Stimulated activated CD4-positive, alpha-beta T cell treated with anti-CD3 and anti-CD28 coated beads, Interleukin-4, amount 100 ng/mL, for 1 hour (primary cell): ENCODE measurements around the gene MND1.
"Not testable (repeated sequence)": the region's sequence is repeated elsewhere in the genome, so short reads cannot be mapped to it uniquely, and the experiment has no call there.

Experiments used
- DNase-seq: peaks from one replicate; pipeline ENCODE4 v3.0.0-alpha.2; 2020

MND1 gene

DNA sequence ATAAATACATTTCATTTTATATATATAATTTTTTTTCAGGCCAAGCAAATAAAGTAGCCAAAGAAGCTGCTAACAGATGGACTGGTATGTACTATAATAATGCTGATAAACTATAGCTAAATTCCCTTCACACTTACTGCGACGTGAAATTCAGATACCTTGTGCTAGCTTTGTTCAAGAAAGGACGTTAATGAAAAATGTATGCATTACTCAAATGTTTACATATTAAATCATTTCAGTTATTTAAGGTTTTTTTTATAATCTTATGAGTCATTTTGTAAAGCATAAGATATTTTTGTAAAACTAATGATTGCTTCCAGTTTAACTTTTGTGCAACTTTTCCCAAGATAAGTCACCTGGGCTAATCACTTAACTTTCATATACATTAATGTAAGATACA is 64.4 kb downstream of the MND1 start:
- DNase-seq: no peak

DNA sequence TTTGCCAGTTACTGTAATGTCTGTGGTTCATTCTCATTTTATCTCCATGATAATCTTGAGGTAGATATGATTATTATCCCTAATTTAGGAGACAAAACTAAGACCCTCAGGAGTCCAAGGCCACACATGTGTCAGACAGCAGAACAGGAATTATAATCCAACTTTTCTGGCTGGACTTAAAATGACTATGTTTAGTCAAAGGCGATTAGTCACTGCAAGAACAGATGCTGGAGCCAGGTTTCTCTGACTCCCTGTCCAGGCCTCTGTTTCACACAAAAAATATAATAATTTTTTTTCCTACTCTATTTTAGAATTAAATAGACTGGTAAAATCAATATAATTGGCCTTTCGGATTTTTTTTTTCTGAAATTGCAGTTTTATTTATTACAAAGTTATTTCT is 64.9 kb downstream of the MND1 start:
- DNase-seq: no peak

DNA sequence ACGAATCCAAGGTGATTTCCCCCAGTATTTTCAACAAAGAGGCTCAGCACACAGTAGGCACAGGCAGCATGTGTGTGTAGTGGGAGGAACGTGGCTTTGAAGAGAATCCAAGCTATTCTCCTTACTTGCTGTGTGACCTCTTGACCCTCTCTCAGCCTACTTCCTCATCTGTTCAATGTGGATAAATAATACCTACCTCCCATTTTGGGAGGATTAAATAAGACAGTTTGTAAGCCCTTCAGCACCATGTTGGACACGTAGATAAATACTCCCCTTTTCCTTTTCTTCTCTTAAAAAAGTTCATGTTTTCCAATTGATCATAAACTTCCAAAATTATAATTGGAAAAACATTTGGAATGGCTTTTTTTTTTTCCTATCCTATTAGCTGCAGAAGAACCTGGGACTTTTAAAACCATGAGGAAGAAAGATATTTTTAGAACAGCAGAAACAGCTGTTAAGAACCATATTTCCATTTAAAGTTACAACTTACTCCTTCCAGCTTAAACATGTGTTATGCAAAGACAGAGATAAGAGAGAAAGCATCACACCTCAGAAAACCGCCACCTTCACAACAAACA is 65.5 kb downstream of the MND1 start:
- no peak for DNase-seq

DNA sequence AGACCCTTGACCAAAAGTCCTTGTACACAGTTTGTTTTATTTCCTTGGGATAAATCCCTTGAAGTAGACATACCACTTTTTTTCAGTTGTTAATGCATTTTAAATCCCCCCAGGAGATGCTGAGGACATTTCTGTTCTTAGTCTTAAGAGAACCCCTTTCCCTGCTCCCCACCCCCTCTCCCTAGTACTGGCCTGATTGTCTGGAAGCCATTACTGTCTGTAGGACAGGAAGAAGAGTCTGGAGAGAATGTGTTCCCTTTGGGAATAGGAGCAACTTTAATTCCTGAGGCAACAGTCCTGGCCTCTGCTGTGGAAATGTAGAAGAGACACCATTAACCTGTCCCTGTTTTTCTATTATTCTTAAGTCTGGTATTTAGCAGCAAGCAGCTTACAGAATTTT is 69.4 kb downstream of the MND1 start:
- no peak for DNase-seq

DNA sequence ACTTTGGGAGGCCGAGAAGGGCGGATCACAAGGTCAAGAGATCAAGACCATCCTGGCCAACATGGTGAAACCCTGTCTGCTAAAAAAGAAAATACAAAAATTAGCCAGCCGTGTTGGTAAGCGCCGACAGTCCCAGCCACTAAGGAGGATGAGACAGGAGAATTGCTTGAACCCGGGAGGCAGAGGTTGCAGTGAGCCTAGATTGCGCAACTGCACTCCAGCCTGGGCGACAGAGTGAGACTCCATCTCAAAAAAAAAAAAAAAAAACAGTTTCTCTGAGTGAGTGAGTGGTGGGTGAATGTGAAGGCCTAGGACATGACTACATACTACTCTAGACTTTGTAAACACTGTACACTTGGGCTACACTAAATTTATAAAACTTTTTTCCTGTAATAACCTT is 72.0 kb downstream of the MND1 start:
- not testable (repeated sequence) for DNase-seq

DNA sequence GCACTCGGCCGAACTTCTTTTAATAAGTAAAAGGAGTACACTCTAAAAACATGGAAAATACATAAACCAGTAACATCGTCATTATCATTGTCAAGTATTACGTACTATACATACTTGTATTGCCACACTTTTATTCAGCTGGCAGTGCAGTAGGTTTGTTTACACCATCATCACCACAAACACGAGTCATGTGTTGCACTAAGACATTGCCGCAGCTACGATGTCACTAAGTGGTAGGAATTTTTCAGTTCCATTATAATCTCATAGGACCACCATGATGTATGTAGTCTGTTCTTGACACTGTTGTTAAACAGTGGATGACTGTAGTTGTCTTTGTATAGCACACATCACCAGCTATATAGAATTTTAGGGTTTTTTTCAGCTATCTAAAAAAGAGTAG is 73.6 kb downstream of the MND1 start:
- no peak for DNase-seq

DNA sequence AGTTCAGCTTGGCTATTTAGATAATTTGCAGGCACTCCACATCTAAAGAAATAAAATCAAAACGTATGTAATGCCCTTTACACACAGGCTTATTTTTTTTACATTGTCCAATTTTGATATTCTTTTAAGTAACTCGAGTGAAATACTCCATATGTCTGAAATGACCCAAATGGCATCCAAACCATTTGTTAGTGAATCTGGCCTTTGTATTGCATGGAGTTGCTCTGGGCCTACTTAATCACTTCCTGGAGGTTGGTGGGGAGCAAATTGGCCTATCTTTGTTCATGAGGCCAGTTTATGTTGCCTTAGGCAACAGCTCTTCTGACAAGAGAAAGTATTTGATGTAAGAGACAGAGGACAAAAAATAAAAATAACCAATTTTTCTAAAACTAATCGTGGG is 74.1 kb downstream of the MND1 start:
- no peak for DNase-seq

DNA sequence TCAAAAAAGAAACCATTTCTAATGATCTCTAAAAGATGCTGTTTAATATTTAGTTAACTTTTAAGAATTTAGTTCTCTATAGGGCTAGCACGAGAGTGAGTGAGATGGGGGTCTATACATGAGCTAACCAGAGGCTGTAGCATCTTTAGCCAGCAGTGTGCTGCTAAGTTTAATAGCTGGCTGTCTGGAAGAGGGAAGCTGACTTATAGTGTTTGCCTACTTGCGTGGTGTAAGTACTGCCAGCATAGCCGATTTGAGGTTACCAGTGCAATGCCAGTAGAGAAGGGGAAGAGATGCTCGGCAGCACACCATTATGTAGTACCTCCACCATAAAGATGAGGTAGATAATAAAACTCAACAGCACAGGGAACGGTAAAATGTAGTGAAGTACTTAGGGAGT is 74.5 kb downstream of the MND1 start:
- no peak for DNase-seq

DNA sequence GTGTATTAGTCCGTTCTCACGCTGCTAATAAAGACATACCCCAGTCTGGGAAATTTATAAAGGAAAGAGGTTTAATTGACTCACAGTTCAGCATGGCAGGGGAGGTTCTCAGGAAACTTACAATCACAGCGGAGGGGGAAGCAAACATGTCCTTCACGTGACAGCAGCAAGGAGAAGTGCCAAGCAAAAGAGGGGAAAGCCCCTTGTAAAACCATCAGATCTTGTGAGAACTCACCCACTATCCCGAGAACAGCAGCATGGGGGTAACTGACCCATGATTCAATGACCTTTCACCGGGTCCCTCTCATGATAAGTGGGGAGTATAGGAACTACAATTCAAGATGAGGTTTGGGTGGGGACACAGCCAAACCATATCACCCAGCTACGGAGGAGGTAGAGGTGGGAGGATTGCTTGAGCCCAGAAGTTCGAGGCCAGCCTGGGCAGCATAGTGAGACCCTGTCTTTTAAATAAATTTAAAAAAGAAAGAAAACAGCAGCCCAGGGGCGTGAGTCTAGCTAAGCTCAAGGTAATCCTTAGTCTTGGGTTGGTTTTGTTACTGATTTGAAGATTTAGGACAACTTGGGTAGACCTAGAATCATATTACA is 75.3 kb downstream of the MND1 start:
- DNase-seq: no peak

DNA sequence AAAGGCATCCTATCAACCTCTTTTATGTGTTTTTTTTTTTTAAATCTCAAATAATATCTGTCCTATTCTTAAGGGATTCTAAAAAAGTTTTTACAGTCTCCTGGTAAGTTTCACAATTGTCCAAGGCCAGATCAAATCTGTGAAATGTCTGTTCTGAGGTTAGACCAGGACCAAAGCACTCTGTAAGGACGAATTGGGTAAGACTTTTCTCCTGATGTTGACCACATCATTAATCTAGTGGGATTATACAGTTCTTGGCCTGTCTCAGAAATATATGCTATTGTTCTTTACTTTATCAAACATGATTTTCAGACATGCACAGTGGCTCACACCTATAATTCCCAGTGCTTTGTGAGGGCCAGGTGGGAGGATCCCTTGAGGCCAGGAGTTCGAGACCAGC is 75.9 kb downstream of the MND1 start:
- DNase-seq: no peak

DNA sequence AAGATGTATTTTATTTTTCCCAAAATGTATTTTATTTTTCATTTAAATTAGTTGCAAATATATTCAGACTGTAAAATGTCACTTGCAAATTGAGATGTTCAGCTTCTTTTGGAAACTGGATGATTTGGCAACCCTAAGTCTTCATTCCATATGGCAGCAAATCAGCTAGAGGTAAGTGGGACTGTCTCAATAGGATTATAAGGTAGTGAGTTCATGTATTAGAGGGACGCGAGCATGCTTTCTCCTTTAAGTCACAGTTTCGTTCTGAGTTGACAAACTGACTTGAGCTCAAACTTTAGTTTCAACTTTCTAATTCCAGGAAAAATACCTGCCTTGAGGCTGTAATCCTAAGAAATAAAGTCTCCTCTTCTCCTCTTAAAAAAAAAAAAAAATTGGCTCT is 77.5 kb downstream of the MND1 start:
- DNase-seq: no peak

DNA sequence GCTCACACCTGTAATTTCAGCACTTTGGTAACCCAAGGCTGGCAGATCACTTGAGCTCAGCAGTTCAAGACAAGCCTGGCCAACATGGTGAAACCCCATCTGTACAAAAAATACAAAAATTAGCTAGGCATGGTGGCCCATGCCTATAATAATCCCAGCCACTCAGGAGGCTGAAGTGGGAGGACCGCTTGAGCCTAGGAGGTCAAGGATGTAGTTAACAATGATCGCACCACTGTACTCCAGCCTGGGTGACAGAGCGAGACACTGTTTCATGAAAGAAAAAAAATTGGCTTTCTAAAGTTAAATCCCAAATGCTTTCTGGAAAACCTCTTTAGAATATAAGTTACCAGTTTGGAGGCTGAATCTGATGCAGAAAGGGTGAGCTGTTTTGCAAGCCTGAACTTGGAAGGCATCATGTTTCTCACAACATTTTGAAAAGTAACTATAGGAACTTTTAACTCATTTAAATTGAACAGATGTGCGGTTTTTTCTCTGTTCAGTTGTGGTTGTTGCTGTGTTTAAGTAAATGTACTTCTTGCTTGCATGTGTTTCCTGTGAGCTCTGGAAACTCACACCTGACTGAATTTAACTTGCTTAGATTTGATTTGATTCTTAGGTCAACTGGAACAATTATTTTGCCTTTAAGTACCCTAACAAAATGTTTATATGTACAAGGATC is 81.9 kb downstream of the MND1 start:
- no peak for DNase-seq

DNA sequence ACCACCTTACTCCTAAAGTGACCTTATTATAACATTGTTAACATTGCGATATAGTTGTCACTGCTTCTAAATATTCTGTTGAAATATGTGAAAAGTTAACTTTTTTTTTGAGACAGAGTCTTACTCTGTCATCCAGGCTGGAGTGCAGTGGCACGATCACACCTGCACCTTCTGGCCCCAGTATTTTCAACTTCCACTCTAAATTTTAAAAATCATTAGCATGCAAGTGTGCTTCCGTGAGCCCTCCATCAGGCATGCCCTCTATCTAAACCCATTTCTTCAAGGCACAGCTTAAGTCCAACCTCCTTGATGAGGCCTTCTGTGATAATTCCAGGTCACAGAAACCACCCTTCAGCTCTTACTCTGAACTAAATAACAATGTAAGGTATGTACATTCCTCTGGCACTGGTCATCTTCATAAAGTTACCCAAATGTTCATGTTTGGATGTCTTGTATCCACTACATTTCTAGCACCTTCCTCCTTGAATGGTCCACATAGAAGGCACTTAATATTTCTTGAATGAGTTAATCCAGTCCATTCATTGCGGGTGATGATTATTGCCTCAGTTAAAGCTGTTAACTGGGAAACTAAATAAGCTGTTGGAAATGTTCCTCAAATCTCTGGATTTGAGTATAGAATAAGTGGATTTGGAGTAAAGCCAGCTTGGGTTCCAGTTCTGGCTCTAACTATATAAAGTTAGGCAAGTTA is 83.0 kb downstream of the MND1 start:
- no peak for DNase-seq

DNA sequence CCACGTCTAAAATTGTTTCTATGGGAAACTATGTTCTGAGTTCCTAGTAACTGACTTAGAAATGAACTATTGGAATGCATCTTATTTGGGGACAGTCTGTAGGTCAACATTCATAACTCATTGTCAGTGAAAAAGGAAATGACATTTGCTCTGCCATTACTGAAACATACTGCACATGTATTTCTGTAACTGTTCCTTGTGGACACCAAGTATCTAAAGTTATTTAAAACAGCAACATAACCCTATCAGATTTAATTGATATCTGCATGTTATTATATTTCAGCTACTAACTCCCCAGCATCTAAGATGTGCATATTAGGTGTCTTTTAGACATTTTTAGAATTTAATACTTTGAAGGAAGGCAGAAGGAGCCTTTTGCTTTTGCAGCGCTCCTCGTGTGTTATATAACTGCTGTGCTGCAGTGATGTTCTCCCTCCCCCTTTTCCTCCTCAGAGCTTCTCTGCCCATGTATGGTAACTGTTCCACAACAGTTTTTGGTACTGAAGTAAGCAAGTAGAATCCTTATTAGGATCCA is 84.5 kb downstream of the MND1 start:
- DNase-seq: no peak

DNA sequence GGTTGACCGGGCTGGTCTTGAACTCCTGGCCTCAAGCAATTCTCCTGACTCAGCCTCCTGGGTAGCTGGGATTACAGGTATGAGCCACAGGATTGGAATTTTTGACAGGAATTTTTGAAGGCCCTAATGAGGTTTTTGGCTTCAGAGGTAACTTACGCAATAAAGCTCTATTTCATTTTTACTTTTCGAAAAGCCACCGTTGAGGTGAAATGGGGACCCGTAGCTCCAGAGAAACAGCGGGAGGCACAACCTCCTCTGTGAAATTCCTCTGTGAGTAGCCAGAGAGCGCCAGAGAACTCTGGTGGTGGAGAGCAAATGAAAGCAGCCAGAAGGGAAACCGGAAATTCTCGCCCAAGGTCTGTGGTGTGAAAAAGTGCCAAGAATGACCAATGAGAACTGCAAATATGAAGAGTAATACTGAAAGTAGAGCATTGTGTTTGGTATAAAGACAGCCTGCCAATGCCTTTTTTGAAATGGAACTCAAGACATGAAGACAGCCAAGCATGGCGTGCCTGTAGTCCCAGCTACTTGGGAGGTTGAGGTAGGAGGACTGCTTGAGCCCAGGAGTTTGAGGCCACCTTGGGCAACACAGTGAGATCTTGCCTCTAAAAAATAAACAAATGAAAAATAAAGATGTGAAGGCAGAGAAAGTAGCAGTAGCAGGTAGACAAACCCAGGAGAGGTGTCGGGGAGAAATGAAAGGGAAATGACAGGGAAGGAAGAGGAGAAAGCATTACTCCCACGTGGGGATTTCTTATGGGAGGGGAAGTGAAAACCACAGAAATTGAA is 88.7 kb downstream of the MND1 start:
- peak; percentile 42 for DNase-seq

DNA sequence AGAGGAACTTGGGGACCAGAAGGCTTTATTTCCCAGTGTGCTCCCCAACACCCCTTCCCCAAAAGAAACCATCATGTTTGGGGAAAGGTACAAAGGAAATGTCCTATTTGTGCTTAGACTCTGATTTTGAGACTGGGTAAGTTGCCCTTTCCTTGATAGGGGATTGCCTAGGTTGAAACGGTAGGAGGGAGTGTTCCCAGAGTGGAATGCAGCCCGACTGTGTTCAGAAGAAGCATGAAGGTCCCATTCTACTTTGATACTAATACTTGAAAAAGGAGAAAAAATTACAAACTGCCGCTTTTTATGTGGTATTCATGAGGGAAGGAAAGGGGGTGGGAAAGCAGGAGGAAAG is 89.2 kb downstream of the MND1 start:
- DNase-seq: no peak

DNA sequence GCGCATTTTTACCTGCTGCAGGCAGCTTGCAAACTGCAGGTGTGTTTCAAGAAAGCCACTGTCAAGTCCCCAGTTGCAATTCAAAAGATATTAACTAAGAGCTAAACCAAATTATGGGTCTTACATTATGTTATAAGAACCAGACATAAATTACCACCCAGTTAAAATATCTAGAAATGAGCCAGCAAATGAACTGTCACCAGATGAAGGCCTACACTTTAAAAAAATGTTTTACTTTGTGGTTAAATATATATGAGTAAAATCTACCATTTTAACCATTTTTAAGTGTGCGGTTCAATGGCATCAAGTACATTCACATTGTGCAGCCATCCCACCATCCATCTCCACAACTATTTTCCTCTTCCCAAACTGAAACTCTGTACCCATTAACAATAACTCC is 89.7 kb downstream of the MND1 start:
- no peak for DNase-seq

DNA sequence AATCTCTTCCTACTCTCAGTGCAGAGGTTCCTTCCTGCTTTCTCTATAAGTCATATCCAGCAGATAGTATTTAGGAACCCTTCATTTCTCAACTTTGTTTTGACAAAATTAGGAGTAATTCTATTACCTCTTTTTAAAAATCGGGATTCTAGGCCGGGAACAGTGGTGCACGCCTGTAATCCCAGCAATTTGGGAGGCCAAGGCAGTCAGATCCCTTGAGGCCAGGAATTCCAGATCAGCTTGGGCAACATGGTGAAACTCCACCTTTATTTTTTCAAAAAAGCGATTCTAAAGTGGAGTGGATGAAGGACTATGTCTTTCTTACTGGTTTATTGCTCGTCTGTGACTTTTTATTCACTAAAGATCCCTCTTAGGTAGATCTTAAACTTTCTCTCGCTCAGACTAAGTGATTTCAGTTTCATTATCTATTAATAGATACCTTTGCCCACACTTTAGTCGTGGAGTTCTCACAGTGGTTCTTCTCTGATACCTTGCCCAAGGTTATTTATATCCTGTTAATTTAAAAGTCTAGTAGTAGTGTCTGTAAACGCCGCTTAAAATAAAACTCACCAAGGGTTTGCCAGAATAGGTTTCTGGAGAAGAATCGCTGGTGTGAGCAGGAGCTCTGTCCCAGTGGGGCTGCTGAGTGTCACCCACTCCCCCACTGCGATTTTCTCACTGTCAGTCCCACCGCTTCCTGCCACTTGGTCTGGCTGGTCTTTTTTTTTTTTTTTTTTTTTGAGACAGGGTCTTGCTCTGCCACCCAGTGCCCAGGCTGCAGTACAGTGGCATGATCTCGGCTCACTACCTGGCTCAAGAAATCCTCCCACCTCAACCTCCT is 94.6 kb downstream of the MND1 start:
- peak; percentile 15 for DNase-seq

DNA sequence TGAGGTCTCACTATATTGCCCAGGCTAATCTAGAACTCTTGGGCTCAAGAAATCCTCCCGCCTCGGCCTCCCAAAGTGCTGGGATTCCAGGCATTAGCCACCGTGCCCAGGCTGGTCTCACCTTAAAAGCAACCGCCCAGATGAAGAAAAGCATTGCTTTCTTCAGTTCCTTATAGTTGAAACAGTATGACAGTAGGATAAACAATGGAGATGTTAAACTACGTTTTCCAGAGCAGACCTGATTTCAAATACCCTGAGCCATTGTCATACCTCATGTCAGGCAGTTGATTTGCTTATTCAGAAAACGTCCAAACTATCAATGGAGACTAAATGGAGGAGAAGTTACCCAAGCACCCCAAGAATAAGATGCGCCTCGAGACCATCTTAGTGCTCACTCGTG is 95.3 kb downstream of the MND1 start:
- no peak for DNase-seq

DNA sequence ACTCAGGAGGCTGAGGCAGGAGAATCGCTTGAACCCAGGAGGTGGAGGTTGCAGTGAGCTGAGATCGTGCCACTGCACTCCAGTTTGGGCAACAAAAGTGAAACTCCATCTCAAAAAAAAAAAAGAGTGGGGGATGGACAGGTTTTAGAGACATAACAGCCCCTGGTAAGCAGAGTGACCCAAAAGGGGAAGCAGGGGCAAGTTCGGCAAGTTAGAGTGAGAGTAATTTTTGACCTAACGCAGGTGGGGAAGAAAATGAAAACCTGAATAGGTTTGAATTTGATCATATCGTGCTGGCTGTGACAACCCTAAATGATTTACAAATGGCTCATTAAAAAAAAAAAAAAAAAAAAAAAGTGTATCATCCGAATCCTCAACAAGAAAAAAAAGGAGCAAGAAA is 96.0 kb downstream of the MND1 start:
- DNase-seq: no peak

DNA sequence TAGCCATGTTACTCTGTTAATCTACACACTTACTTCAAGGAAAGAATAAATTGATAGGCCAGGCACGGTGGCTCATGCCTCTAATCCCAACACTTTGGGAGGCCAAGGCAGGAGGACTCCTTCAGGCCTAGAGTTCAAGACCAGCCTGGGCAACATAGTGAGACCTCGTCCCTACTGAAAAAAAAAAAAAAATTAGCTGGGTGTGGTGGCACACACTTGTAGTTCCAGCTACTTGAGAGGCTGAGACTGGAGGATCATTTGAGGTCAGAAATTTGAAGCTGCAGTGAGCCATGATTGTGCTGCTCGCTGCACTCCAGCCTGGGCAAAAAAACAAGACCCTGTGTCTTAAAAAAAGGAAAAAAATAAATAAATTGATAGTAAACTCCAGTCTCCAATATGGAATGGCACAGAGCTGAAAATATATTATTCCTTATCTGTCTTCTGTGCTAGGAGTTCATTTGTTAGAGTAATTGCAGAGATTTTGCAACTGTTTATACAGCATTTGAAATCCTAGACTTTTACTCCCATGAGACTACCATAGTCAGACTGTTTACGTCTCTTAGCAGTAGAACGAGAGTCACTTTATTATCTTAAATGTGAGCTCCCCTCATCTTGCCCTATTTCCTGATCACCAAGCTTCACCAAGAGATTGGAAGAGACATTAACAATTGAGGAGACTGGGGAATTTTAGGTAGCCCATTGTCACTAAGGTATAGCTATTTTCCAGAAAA is 102.9 kb downstream of the MND1 start:
- no peak for DNase-seq
